HCEC 1CT (cell line): ENCODE results near the gene KLF7.
"Not testable (repeated sequence)": the region's sequence is repeated elsewhere in the genome, so short reads cannot be mapped to it uniquely, and the experiment has no call there.

Source experiments
- DNase-seq: peaks from one replicate; pipeline ENCODE4 v3.0.0-alpha.2; 2017

Gene KLF7

GRCh38 chr2:207049122-207049521 lies 116.6 kb downstream of the KLF7 start:
- no peak for DNase-seq

DNA sequence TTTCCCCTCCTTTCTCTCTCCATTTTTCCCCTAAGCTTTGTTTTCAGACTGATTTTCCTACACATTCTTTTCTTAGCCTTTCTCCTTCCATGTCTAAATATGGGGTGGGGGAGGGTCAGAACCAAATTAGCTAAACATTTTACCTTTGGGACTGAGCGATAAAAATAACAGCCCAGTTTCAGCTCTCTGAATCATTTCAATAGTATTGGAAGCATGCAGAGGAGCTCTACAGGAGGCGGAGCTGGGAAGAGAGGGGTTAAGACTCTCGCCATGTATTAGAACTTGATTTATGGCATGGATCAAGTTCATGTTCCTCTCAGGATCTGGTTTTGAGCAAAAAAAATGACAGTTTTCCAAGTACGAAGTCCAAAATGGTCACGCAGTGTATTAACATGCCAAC lies 117.3 kb downstream of the KLF7 start:
- DNase-seq = no peak

- peak; percentile 27 for DNase-seq
These were observed 119.0 kb downstream of the KLF7 start for GRCh38 chr2:207046724-207047123.

DNA sequence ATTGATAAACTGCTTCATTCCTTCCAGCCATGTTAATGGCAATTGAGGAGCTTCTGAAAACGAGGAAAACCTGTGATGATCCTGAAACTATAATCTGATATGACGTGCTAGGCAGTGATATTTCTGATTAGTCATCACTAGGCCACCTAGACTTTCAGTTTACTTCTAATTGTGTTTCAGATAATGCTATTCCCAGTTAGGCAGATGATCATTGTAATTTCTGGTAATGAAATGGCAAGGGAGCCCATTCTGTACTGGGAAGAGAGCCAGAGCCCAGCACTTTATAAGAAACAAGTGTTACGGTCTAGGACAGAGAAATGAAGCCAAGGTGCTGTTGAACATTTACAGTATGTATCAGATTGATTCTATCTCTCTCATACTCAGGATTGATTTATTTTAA lies 120.2 kb downstream of the KLF7 start:
- no peak for DNase-seq

DNA sequence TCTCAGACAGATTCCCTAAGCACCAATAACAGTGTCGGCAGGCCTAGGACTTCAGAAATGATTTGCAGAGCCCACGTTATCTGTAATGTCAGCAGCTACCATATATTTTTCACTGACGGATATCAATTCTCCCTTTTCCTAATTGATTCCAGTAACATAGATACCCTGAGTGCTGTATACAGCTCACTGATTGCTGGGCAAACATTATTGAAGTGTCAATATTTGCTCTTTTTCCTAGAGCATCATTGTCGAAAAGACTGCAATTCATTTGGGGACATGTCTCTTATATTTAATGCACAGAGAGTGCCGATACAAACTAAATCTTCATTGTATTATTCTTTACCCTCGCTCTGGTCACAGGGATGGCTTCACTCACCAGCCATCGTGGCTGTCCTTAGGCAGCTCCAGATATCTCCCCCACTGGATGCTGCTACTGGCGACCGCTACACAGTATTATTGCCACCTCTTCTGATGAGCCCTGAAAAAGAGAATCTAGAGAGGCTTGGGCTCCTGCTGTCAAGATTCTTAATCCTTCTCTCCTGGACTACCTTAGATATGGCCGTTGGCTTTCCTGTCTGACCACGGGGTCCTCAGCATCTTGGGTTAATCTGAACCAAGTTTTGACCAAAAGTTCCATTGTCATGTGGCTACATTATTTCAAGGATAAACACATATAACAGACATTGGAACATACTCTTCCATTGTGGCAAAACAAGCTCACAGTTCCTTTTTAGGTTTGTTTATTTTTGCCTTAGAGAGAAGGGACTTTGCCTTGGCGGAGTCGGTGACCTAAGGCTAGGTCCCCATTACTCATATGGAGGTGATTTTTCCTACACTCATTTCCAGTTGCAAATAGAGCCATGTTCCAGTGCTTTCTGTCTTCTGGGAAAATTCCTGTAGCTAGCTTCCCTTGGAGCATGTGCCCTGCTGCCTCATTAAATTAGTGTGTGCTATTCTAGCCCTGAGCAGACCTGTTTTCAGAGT lies 121.1 kb downstream of the KLF7 start:
- DNase-seq = no peak

- DNase-seq = no peak
These were observed 122.9 kb downstream of the KLF7 start for GRCh38 chr2:207042841-207043240.

DNA sequence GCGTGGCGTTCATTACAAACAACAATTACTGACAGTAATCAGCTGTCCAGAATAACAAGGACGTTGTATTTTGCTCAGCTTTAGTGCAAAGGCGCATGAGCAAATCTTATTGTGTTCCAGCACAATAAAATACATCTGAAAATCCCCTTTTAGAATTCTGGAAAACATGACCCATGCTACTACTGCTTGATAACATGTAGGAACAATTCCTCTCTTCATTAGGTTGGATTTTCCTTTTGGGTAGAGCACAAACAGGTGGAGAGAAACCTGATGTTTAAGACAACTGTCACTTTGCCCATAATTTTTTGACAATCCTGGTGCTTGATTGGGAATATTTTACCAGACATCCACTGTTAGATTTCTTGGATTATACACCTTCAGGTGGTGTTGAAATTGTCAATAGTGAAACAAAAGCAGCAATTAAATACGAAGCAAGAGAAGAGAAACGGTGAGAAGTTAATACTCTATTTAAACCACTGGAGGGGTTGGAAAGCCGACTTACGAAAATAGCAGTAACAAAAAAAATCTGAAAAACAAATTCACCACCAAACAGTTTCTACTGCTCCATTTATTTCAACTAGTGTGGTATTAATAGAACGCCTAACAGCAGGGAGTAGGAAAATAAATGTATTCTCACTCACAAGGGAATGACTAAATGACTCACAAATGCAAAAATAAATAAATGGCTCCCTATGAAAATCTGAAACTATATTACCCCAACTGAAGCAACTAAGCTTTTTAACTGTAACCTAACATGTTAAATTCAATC lies 123.8 kb downstream of the KLF7 start:
- DNase-seq = peak; percentile 5

- DNase-seq = no peak
These were observed 124.5 kb downstream of the KLF7 start for GRCh38 chr2:207041279-207041678.

DNA sequence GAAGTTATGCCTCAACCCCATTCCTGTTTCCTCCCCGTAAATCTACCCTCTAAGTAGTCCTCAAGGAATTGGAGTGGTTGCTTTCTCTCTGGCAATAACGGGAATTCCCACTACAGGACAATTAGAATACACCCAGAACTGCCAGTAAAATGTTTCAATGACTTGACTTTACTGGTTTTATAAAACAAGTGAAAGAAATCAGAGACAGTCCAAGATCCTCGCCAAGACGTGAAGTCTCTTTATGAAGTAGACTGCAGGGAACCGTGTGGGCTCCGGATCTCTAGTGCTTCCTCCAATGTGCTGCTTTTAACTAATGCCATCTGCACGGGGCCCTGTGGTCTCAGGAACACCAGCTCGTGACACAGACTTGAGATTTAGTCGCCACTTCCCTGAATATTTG lies 125.1 kb downstream of the KLF7 start:
- no peak for DNase-seq

- no peak for DNase-seq
These were observed 126.5 kb downstream of the KLF7 start for GRCh38 chr2:207039225-207039624.

DNA sequence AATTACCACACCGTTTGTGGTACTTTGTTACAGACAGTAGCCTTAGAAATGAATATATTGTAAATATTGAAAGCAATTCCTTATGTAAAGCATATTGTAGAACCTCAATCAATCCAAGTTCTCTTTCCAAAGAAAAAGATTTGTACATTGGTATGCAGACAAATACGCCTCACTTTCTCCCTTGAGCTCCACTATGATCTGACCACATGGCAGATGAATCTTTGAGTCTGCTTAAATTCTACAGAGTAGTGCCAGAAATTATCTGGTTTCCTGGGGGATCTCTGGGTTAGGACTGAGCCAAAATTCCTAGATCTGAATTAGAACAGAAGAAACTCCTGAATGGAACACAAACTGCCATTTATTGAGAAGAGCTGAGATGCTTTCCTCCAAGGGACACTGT lies 127.4 kb downstream of the KLF7 start:
- no peak for DNase-seq

DNA sequence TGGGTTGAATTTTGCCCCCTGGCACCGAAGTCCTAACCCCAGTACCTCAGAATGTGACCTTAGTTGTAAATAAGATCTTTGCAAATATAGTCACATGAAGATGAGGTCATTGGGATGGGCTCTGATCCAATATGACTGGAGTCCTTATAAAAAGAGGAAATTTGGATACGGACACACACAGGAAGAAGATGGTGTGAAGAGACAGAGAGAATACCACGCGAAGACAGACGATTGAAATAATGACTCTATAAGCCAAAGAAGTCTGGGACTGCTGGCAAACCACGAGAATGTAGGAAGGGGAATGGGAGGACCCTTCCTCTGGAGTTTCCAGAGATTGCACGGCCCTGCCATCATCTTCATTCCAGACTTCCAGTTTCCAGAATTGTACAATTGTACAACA lies 127.9 kb downstream of the KLF7 start:
- no peak for DNase-seq

DNA sequence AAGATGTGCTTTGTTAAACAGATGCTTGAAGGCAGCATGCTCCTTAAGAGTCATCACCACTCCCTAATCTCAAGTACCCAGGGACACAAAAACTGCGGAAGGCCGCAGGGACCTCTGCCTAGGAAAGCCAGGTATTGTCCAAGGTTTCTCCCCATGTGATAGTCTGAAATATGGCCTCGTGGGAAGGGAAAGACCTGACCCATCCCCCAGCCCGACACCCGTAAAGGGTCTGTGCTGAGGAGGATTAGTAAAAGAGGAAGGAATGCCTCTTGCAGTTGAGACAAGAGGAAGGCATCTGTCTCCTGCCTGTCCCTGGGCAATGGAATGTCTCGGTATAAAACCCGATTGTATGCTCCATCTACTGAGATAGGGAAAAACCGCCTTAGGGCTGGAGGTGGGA lies 128.7 kb downstream of the KLF7 start:
- DNase-seq = not testable (repeated sequence)

DNA sequence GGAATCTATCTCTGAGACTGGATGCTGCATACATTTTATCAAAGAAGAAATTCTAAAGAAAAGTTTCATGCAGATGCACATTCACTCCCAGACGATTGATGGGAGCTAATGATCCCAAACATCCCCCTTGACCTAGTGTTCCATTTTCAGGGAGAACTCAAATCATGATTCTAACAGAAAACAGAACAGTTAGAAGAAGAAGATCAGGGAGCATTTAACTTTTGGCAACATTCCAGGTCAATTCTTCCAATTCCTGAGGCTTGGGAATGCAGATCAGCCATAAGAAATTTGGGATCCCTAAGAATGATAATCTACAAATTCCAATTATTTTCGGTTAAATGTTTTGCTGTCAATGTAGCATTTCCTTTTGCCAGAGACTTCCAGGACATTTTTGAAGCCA lies 129.9 kb downstream of the KLF7 start:
- no peak for DNase-seq

DNA sequence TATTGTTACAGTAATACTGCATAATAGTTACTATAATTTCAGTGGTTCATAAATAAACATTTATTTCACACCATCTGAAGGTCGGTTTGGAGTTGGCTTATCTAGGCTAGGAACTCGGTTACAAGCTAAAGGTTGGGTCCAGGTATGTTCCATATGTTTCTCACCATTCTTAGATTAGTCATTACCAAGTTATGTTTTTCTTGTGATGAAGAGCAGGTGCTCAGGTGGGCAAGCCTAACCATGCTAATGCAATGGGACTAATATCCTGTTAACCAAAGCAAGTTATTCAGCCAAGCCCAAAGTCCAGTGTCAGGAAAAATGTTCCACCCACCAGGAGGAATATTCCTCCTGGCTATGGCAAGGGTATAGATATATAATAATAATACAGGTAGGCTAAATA lies 133.3 kb downstream of the KLF7 start:
- no peak for DNase-seq
